Activated T-cell treated with anti-CD3 and anti-CD28 coated beads, Interleukin-2, amount 50 U/mL, for 1 hour (primary cell): ENCODE results near the gene ASIC1.

Experiments used
- DNase-seq: peaks from one replicate; pipeline ENCODE4 v3.0.0-alpha.2; 2020

The ASIC1 gene

GRCh38 chr12:50085615-50086072, 28.2 kb downstream of the ASIC1 start:
- no peak for DNase-seq

- DNase-seq = no peak
These were observed 28.8 kb downstream of the ASIC1 start for GRCh38 chr12:50086148-50086547.

GRCh38 chr12:50087151-50087550, 29.8 kb downstream of the ASIC1 start:
- DNase-seq = no peak

DNA sequence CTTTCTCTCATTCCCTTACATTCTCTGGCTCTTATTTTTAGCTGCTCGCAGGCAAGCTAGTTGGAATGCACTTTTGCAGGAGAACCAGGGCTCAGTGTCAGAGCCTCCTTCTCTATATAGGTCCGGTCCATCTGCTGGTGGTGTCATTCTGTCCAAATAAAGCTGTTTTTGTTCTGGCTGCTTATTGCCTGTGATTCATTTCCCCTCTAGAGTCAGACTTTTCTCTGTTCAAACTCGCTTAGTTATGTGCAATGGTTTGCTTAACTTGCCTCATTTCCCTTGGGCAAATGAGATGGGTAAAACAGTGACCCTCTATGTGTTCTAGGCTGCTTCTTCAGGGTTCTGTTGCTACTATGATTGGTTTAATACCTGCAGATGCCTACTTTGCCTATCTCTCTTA, 30.6 kb downstream of the ASIC1 start:
- no peak for DNase-seq

- peak; percentile 37 for DNase-seq
These were observed 31.4 kb downstream of the ASIC1 start for GRCh38 chr12:50088577-50089335.

- no peak for DNase-seq
These were observed 32.3 kb downstream of the ASIC1 start for GRCh38 chr12:50089730-50090129.

DNA sequence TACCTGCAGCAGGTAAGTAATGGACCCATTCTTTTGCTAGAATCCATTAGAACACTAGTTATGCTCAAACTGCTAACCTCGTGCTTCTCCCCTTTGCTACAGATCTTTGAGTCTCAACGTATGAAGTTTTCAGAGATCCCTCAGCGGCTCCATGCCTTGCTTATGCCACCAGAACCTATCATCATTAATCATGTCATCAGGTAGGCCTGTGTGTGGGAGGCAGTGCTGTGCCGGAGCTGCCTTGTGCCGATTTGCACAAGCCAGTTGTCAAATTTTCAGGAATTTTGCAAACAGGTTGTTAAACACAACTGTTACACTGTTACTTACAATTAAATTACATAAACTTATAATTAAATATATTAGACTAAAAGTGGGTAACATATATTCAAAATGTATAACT, 33.0 kb downstream of the ASIC1 start:
- no peak for DNase-seq

DNA sequence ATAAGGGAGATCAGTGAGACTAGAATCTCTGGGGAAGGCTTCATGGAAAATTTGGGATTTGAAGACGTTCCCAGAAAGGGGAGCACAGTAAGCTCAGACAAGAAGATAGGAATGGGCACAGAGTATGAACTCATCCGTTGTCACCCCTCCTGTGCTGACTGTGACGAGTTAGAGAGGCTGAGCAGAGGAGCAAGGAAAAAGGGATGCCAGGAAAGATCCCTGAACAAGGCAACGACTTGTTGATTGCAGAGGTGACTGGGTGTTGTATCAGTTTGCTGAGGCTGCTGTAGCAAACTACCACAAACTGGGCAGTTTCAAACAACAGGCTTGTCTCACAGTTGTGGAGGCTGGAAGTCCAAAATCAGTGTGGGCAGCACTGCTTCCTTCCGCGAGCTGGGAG, 40.6 kb downstream of the ASIC1 start:
- DNase-seq = no peak

- no peak for DNase-seq
These were observed 42.1 kb downstream of the ASIC1 start for GRCh38 chr12:50099302-50100008.

DNA sequence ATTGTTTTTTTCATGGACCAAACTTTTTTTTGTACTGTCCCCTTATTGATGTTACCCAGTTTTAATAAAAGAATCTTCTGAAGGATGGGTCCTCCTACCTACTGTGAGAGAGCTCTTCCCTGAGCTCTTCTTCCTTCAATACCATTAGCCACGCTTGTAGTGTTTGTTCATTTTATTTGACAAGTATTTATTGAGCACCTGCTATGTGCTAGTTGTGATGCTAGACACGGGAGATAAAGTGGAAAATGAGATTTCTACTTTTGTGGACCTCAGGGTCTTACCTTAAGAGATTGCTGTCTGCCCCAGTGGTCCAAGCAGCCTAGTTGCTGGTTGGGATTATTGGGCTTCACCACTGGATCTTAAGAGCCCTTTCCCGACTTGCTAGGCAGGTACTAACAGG, 43.2 kb downstream of the ASIC1 start:
- no peak for DNase-seq

DNA sequence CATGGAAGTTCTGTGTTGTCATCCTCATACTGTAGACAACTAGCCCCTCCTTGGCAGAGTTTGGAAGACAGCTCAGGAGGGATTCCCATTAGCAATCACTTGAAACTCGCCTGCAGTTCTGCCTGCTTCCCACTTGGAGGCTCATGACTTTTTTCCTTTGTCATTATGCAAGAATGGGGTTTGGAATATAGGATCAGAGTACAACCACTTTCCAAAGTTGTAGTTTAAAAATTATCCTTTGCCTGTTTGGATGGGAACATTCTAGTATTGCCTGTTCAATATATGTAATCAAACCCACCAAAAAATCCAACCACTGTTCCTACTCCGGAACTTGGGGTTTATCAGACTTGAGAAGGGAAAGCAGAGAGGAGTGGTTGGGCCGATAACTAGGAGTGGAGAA, 44.3 kb downstream of the ASIC1 start:
- no peak for DNase-seq

GRCh38 chr12:50102131-50102531, 44.7 kb downstream of the ASIC1 start:
- DNase-seq = no peak

DNA sequence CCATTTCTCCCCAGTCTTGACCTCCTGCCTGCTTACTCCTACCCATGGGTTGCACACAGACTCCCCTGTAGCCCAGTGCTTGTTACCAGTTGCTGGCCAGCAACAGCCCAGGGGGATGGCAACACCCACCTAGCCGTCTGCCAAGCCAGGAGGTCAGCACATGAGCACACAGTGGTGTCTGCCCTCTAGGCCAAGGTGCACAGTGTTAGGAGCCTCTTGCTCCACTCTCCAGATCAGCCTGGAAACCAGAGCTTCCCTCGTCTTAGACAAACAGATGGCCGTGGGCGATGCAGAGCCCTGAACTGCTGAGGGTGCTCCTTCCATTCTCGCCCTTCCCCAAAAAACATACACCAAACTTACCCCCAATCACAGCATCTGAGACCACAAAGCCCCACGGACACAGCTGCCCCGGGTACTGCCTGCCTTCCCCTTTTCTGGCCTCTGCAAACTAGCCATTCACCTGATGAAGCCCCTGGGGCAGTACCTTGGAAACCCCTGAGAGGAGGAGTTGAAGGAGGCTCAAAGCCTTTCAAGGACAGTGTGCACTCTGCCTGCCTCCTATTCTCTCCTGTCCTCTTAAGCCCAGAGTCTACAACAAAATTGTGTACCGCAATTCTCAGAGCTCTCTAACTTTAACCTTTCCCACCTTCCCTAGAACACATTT, 45.4 kb downstream of the ASIC1 start:
- no peak for DNase-seq

DNA sequence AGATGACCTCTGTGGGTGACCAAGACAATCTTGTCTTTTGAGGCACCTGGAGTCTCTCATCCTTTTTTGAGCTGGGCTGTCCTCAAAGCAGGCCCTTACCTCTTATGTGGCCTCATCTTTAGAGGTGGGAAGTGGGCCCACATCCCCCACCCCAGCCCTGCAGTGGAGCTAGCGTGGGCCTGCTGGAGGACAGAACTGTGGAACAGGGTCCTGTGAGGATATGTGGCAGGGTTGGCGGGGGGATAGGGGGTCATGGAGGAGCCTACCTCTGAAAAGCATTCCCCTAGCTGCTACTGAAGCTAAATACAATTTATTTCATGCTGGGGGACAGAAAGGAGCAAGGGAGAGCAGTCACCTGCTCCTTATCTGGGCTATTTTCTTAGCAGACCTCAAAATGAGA, 46.0 kb downstream of the ASIC1 start:
- no peak for DNase-seq

- no peak for DNase-seq
These were observed 46.4 kb downstream of the ASIC1 start, which contains the start of gene GPD1 for GRCh38 chr12:50103767-50104321. GPD1 (plus strand) TSS chr12:50104008; CDS start chr12:50104051, 43 bp downstream.

DNA sequence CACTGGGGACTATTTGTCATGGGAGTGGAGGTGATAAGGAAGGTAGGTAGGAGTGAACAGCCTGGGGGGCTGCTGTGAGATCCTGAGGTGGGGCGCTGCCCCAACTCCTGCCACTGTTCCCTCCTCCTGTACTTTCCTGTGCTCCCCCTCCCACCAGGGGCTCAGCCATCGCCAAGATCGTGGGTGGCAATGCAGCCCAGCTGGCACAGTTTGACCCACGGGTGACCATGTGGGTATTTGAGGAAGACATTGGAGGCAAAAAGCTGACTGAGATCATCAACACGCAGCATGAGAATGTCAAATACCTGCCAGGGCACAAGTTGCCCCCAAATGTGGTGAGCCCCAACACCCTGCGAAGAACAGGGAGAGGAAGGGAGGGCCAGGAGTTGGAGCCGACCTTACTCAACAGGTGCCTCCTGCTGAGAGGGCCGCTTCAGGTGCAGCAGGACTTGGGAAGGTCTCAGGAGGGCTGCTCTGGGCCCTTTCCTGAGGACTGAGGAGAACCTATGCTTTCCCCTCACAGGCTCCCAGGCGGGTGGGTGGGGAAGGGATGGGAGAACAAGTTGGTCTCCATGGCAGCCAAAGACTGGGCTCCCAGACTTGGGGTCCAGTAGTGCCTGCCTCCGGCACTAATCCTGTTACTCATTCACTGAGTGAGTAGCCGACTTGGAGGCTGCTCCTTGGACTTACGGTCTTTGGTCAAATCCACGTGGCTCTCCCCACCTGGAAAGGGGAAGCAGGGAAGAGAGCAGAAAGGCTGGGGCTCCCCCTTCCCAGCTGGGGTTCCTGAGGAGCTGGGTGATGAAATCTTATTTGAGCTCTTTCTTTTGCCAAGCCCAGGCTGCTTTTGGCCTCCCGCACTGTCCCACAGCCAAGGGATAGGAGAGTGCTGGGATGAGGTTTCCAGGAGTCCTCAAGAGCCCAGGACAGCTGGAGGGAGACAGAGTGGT, 47.3 kb downstream of the ASIC1 start:
- no peak for DNase-seq

DNA sequence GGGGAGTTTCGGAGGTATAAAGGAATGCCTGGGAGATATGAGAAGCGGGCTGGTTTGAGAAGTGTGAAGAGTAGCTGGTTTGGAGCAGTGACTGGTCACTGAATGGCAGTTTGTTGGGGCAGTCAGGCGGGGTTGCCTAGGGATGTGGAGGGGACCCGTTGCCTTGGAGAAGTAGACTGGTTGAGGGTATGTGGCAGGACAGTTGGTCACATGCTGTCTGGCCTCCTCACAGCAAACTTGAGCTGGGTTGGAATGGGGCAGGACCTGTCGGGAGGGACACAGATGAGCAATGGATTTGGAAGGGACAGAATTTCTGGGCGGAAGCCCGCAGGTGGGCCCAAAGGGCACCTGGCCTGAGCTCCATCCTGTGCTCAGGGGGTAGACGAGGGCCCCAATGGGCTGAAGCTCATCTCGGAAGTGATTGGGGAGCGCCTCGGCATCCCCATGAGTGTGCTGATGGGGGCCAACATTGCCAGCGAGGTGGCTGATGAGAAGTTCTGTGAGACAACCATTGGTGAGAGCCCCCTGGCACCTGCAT, 48.6 kb downstream of the ASIC1 start:
- DNase-seq = no peak

DNA sequence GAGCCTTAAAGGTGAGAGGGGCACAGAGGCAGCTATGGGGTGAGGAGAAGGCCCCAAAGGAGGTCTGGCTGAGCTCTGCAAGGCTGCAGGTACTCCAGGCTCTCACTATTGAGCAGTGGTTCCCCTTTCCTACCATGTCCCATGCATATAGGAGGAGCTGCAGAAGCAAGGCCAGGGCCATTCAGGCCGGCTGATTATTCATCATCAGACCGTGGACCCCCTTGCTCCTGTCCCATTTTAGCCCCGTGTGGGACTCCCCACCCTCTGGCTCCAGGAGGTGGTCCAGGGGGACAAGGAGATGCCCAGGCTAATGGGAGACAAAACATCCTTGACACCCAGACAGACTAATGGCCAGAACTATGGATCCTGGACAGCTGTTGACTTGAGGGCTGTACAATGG, 49.5 kb downstream of the ASIC1 start:
- DNase-seq = no peak

GRCh38 chr12:50107416-50108268, 50.2 kb downstream of the ASIC1 start:
- no peak for DNase-seq

- no peak for DNase-seq
These were observed 51.9 kb downstream of the ASIC1 start for GRCh38 chr12:50109319-50109718.
